Measurements from ENCODE around the gene RBCK1.
A peak's percentile ranks its signal among the peaks of the same experiment; 100 is the strongest.

The RBCK1 gene

DNA sequence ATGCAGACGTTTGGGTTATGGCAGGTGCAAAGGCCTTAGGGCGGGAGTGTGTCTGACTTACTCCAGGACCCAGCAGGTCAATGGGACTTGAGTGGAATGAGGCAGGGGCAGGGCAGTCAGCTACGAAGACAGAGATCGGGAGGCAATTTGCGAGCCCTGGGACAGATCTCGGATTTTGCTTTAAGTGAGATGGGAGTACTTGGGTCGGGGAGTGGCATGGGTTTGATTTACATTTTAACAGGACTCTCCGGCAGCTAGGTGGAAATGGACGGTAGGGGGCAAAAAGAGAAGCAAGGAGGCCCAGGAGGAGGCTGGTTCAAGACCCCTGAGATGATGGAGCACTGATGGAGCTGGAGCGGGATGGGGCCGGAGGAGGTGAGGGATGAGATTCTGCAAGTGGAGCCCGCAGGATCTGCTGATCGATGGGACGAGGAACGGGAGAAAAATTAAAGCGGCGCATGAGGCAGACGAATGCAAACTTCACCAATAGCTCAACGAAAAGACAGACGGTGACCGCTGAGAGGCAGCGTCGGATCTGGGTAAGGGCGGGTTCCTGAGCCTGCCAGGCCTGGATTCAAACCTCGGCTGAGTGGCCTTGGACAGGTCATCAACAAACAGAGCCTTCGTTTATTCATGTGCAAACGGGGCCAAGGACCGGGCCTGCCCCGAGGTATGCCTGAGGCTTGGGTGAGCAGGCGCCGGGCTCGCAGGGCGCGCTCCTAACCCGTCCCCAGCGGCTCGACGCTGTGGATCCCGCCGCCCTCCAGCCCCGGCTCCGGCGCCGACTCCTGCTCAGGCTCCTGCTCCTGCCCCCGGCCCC lies 756 bp upstream of the RBCK1 start:
- no peaks in the 10 kb centered on the region for H3K27me3 Mint-ChIP-seq
- H3K9me3 Mint-ChIP-seq: no peaks in the 10 kb centered on the region
- peak; percentile 76 for ATAC-seq (replicated peaks; ENCODE audit: extremely low read depth, poor library complexity, severe bottlenecking)
- DNase-seq (ENCODE audit: low spot score in 2 of 2): peak in 1 of 2 donors; percentile 40
- H3K4me3 Mint-ChIP-seq: peak overlapping the region; percentile 82
- H3K36me3 Mint-ChIP-seq (ENCODE audit: insufficient read depth): peaks cover 29% of the 10 kb centered on the region
- H3K4me1 Mint-ChIP-seq: peaks cover 42% of the 10 kb centered on the region
- peak overlapping the region; percentile 95 for H3K27ac Mint-ChIP-seq (ENCODE audit: low read depth)

DNA sequence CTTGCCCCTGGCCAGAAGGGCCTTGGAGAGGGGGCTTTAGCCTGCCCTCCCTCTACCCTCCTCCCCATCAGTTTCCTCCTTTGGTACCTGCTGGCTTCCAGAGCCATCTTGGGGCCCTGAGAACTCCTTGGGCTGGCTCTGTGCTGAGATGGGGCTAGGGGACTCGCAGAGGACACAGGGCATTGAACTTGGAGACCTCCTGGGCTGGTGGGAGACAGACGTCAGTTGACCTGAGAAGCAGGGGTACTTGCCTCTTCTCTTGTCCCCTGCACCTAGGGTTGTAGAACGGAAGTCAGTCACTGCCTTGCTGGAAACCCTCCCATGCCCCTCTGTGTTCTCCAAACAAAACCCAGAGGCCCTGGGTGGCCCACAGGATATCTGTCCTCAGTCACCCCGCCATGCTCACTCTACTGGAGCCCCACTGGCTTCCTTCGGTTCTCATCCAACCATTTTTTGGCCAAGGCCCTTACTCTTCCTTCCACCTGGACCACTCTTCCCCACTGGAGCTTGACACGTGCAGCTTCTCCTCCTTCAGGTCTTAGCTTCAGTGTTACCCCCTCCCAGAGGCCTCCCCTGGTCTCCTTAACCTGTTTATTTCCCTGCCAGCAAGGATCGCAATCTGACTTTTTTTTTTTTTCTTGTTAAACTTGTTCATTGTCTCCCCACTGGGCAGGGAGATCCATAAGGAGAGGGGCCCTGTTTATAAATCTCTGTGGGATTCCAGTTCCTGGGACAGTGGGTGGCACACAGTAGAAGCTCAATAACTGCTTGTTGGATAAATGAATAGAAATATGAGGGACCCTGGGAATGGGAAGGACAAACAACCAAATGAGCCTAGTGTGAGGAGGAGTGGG lies 971 bp downstream of the RBCK1 start:
- Mint-ChIP-seq H3K27ac (ENCODE audit: low read depth) (peak overlapping the region; percentile 96), H3K36me3 (ENCODE audit: insufficient read depth) (peaks cover 35% of the 10 kb centered on the region), H3K27me3 (no peaks in the 10 kb centered on the region), H3K4me3 (peak overlapping the region; percentile 82), H3K9me3 (no peaks in the 10 kb centered on the region), H3K4me1 (peaks cover 44% of the 10 kb centered on the region)
- DNase-seq (ENCODE audit: low spot score in 2 of 2): no peak
- no peak for ATAC-seq (replicated peaks; ENCODE audit: extremely low read depth, poor library complexity, severe bottlenecking)

GRCh38 chr20:409697-410559 lies 1.8 kb downstream of the RBCK1 start:
- H3K4me3 Mint-ChIP-seq: peak overlapping the region; percentile 82
- DNase-seq (ENCODE audit: low spot score in 2 of 2): no peak
- H3K9me3 Mint-ChIP-seq: no peaks in the 10 kb centered on the region
- H3K4me1 Mint-ChIP-seq: peaks cover 48% of the 10 kb centered on the region
- peak overlapping the region; percentile 96 for H3K27ac Mint-ChIP-seq (ENCODE audit: low read depth)
- H3K36me3 Mint-ChIP-seq (ENCODE audit: insufficient read depth): peaks cover 36% of the 10 kb centered on the region
- H3K27me3 Mint-ChIP-seq: no peaks in the 10 kb centered on the region
- ATAC-seq (replicated peaks; ENCODE audit: extremely low read depth, poor library complexity, severe bottlenecking): no peak

GRCh38 chr20:412081-412480 lies 4.0 kb downstream of the RBCK1 start:
- DNase-seq (ENCODE audit: low spot score in 2 of 2) (no peak), ATAC-seq (replicated peaks; ENCODE audit: extremely low read depth, poor library complexity, severe bottlenecking) (no peak)
- H3K9me3 Mint-ChIP-seq: no peaks in the 10 kb centered on the region
- no peak overlapping the region for H3K4me3 Mint-ChIP-seq
- H3K27ac Mint-ChIP-seq (ENCODE audit: low read depth): no peak overlapping the region
- peaks cover 48% of the 10 kb centered on the region for H3K36me3 Mint-ChIP-seq (ENCODE audit: insufficient read depth)
- peaks cover 57% of the 10 kb centered on the region for H3K4me1 Mint-ChIP-seq
- H3K27me3 Mint-ChIP-seq: no peaks in the 10 kb centered on the region

- H3K4me1 Mint-ChIP-seq: peaks cover 49% of the 10 kb centered on the region
- H3K27me3 Mint-ChIP-seq: no peaks in the 10 kb centered on the region
- DNase-seq (ENCODE audit: low spot score in 2 of 2) (no peak), ATAC-seq (replicated peaks; ENCODE audit: extremely low read depth, poor library complexity, severe bottlenecking) (no peak)
- no peak overlapping the region for H3K4me3 Mint-ChIP-seq
- H3K36me3 Mint-ChIP-seq (ENCODE audit: insufficient read depth): peaks cover 36% of the 10 kb centered on the region
- peak overlapping the region; percentile 19 for H3K27ac Mint-ChIP-seq (ENCODE audit: low read depth)
- H3K9me3 Mint-ChIP-seq: no peaks in the 10 kb centered on the region
Measured at GRCh38 chr20:414161-414560, 6.1 kb downstream of the RBCK1 start.

DNA sequence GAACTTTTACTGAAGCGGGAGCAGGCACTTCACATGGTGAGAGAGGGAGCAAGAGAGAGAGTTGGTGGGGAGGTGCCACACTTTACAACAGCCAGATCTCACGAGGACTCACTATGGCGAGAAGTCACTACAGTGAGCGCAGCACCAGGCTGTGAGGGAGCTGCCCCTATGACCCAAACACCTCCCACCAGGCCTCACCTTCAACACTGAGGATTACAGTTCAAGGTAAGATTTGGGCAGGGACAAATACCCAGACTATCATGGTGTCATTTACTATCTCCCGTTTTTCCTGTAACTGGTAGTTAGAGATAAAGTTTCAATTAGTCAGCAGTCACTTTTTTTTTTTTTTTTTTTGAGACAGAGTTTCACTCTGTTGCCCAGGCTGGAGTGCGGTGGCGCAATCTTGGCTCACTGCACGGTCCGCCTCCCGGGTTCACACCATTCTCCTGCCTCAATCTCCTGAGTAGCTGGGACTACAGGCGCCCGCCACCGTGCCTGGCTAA lies 7.8 kb downstream of the RBCK1 start:
- H3K27ac Mint-ChIP-seq (ENCODE audit: low read depth): no peak overlapping the region

DNA sequence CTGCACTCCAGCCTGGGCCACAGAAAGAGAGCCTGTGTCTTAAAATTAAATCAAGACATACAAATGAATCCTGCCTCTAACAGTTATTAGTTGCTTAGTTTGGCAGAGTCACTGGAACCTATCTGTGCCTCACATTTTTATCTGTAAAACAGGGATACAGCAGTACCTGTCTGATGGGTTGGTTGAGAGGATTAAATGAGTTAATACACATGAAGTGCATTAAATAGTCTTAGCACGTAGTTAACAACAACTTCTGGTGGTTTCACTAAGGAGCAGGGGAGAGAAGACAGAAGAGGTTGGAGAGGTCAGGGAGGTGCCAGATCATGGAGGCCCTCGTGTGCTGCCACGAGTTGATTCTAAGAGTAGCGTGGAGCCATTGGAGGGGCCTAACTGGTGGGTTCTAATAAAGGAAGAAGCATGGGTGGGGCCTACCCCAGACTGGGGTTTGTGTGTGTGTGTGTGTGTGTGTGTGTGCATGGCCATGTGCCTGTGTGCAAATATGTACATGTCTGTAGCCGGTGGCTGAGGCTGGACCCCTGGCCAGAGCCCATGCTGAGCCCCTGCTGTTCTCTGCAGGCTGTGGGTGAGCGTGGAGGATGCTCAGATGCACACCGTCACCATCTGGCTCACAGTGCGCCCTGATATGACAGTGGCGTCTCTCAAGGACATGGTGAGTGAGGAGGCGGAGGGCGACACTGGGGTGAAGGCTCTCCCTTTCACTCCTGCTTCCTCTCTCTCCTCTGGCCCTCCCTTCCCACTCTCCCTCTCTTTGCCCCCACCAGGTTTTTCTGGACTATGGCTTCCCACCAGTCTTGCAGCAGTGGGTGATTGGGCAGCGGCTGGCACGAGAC lies 9.1 kb downstream of the RBCK1 start:
- ATAC-seq (replicated peaks; ENCODE audit: extremely low read depth, poor library complexity, severe bottlenecking) (no peak), DNase-seq (ENCODE audit: low spot score in 2 of 2) (no peak)
- Mint-ChIP-seq H3K9me3 (no peaks in the 10 kb centered on the region), H3K4me1 (peaks cover 36% of the 10 kb centered on the region), H3K27me3 (no peaks in the 10 kb centered on the region), H3K36me3 (ENCODE audit: insufficient read depth) (peaks cover 38% of the 10 kb centered on the region), H3K4me3 (no peak overlapping the region), H3K27ac (ENCODE audit: low read depth) (no peak overlapping the region)

More for the DNA sequence above, 7.8 kb downstream of the RBCK1 start:
- ATAC-seq (replicated peaks; ENCODE audit: extremely low read depth, poor library complexity, severe bottlenecking) (no peak), DNase-seq (ENCODE audit: low spot score in 2 of 2) (no peak)
- Mint-ChIP-seq H3K4me1 (peaks cover 32% of the 10 kb centered on the region), H3K36me3 (ENCODE audit: insufficient read depth) (peaks cover 34% of the 10 kb centered on the region), H3K27me3 (no peaks in the 10 kb centered on the region), H3K4me3 (no peak overlapping the region), H3K9me3 (no peaks in the 10 kb centered on the region)

- Mint-ChIP-seq H3K4me1 (peaks cover 36% of the 10 kb centered on the region), H3K27ac (ENCODE audit: low read depth) (no peak overlapping the region)
Measured at GRCh38 chr20:417801-418342, 9.8 kb downstream of the RBCK1 start.

DNA sequence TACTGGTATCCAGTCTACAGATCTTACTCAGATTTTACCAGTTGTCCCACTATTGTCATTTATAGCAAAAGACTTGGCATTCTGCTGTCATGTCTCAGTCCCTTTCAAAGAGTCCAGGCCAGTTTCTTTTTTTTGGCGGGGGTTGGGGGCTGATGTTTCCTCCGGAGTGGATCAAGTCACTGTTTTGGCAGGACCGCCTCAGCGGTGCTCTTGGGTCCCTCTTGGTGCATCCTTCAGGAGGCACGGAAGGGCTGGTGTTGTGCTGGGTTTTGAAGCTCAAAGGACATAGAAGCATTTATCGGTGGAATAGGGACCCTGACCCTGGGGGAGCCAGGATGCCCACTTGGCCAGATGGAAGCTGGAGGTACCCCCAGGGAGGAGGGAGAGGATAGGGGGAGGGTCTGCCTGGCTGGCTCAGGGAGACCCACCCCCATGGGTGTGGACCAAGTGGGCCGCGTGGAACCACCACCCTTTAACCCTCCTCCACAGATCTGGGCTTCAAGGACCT lies 10.8 kb downstream of the RBCK1 start:
- ATAC-seq (replicated peaks; ENCODE audit: extremely low read depth, poor library complexity, severe bottlenecking): no peak
- peaks cover 41% of the 10 kb centered on the region for H3K36me3 Mint-ChIP-seq (ENCODE audit: insufficient read depth)
- DNase-seq (ENCODE audit: low spot score in 2 of 2): no peak
- H3K4me3 Mint-ChIP-seq: no peak overlapping the region
- peaks cover 29% of the 10 kb centered on the region for H3K4me1 Mint-ChIP-seq
- no peaks in the 10 kb centered on the region for H3K27me3 Mint-ChIP-seq
- no peaks in the 10 kb centered on the region for H3K9me3 Mint-ChIP-seq
- no peak overlapping the region for H3K27ac Mint-ChIP-seq (ENCODE audit: low read depth)

More at GRCh38 chr20:417801-418342, 9.8 kb downstream of the RBCK1 start:
- no peaks in the 10 kb centered on the region for H3K27me3 Mint-ChIP-seq
- ATAC-seq (replicated peaks; ENCODE audit: extremely low read depth, poor library complexity, severe bottlenecking) (no peak), DNase-seq (ENCODE audit: low spot score in 2 of 2) (no peak)
- H3K4me3 Mint-ChIP-seq: no peak overlapping the region
- H3K36me3 Mint-ChIP-seq (ENCODE audit: insufficient read depth): peaks cover 39% of the 10 kb centered on the region
- no peaks in the 10 kb centered on the region for H3K9me3 Mint-ChIP-seq

DNA sequence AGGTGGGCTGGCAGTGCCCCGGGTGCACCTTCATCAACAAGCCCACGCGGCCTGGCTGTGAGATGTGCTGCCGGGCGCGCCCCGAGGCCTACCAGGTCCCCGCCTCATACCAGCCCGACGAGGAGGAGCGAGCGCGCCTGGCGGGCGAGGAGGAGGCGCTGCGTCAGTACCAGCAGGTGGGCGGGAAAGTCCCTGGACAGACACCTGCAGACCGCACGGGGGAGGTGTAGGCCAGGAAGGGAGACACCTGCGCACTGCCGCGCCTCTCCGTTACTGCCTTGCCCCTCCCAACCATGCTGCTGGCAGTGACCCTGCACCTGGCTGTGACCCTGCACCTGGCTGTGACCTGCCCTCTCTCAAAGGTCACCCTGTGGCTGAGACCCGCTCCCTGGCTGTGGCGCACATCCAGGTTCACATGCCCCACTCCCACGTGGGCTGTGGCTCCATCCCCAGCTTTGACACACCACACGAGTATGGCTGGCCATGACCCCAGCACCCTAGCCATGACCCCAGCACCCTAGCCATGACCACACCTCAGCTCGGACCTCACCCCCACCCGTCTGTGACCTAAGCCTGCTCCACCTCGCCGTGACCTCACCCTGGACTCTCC lies 11.6 kb downstream of the RBCK1 start:
- Mint-ChIP-seq H3K27me3 (no peaks in the 10 kb centered on the region), H3K4me3 (no peak overlapping the region), H3K27ac (ENCODE audit: low read depth) (no peak overlapping the region), H3K9me3 (no peaks in the 10 kb centered on the region), H3K36me3 (ENCODE audit: insufficient read depth) (peaks cover 43% of the 10 kb centered on the region), H3K4me1 (peaks cover 24% of the 10 kb centered on the region)
- ATAC-seq (replicated peaks; ENCODE audit: extremely low read depth, poor library complexity, severe bottlenecking) (no peak), DNase-seq (ENCODE audit: low spot score in 2 of 2) (no peak)

DNA sequence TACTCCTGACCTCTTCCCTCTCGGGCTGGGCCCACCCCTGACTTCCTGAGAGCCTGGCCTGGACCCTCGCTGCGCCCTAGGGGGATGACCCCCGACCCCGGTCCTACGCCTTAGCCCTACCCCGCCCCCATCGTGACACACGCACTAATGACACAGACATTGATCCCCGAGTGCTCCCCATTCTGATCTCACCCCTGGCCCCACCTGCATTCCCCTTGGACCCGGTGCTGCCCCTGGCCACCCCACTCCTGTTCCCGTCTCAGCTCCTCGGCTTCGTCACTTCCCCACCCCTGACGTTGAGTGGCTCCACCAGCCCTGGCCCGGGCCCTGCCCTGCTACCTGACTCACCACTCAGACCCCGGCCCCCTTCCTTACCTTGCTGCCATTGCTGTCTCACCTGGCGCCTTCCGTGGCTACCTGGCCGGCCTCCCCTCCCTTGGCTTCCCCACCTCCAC lies 12.1 kb downstream of the RBCK1 start:
- no peak for ATAC-seq (replicated peaks; ENCODE audit: extremely low read depth, poor library complexity, severe bottlenecking)
- no peak overlapping the region for H3K4me3 Mint-ChIP-seq
- no peaks in the 10 kb centered on the region for H3K9me3 Mint-ChIP-seq
- peaks cover 43% of the 10 kb centered on the region for H3K36me3 Mint-ChIP-seq (ENCODE audit: insufficient read depth)
- H3K27ac Mint-ChIP-seq (ENCODE audit: low read depth): no peak overlapping the region
- H3K27me3 Mint-ChIP-seq: no peaks in the 10 kb centered on the region
- DNase-seq (ENCODE audit: low spot score in 2 of 2): no peak
- peaks cover 23% of the 10 kb centered on the region for H3K4me1 Mint-ChIP-seq

Measured in central memory CD8-positive, alpha-beta T cell (primary cell).